NCI-H82 treated with DMSO at 0.1 percent for 48 hours (cell line): ENCODE data around the gene RHBDL1.

Experiments
- DNase-seq: peaks from one replicate; lab custom pipeline; 2025; ENCODE audit not compliant: unreplicated experiment; lab: John Stamatoyannopoulos, UW

Gene RHBDL1

DNA sequence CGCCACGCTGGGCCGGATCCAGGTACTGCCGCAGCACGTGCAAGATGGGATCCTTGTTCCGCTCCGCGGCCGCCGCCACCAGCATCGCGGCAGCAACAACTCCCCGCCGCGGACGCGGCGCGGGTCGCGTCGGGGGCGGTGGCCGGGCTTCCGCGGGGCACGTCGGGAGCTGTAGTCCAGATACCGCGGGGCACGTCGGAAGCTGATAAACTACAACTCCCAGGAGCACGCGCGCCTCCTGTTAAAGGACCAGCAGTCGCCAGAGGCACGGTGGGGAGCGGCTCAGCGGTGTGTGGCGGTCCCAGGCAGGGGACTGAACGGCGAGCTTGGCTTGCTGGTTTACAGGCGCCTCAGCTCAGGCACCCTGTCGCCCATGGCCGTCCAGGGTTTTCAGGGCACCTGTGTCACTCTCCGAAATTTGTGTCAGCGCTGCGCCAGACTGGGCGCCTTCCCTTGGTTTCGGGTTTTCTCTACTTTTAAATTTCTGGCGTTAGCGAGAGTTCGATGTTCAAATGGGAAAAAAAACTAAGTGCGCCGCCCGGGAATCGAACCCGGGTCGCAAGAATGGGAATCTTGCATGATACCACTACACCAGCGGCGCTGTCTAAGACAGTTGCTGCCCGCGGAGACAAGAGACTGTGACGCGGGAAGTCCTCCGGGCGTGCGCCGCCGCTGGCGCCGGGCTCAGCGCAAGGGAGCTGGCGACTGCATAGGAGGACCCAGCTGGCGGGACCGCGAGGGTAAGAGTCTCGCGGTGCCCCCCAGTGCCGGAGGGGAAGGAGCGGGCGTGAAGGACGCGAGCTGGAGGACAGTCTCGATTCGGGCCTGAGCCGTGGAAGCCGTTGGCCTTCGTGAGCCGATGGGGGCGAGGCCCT is 39.0 kb upstream of the RHBDL1 start, which contains the start of gene METTL26:
METTL26 (minus strand) TSS at position 100 of the 875 bp plus-strand sequence; CDS start at position 85, 15 bp downstream.
- peak; percentile 85 for DNase-seq

DNA sequence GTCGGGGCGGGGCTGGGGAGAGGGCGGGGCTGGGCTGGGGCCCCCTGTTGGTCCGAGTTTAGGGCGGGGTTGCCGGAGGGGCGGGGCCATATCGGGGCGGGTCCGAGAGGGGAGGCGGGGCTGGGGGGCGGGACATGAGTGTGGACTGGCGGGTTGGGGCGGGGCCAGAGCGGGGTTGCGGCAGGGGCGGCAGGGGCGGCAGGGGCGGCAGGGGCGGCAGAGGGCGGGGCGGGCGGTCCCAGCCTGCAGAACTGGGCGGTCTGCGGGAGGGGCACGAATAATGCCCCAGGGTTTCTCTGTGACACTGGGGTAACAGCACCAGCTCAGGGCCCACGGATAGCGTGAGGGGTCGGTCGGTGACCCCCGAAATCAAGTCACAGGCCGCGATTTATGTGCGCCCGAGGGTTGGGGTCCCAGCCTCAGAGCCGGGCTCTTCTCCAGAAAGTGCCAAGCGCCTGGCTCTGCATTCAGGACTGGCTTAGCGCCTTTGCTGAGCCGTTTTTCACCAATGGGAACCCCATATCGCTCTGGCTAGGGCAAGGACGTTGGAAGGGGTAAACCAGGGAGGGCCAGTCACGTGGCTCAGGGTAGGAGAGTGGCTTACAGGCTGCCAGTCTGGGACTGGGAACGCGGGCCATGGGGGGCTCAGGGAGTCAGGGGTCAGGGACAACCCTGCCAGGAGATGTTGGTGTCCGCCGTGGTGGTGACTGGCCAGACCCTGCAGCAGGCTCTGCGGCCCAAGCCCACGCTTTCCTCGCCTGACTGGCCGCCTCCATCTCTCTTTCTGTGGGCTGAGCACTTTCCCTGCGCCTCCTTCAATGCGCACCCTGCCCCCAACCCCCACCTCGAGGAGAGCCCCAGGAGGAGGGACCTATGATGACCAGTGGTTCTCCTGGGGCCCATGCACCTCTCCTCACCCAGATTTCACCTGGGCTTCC is 38.1 kb upstream of the RHBDL1 start:
- peak; percentile 74 for DNase-seq

- no peak for DNase-seq
Observed at GRCh38 chr16:638034-638543, 37.4 kb upstream of the RHBDL1 start.

DNA sequence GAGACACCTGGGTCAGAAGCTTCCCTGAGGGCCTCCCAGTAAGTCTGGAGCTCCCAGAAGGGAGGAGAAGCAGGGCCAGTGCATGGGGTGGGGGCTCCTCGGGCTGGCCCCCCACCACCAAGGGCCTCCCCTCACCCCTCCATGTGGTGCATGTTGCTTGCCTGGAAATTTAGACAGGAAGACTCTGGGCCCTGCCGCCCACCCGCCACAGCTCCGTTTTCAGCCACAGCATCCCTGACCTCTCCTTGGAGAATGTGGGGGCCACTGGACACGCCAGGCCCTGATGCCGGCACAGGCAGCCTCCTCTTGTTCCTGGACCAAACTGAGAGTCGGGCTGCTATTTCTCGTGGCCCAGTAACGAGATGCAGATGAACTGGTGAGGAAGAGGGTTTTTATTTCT is 36.6 kb upstream of the RHBDL1 start:
- no peak for DNase-seq

DNA sequence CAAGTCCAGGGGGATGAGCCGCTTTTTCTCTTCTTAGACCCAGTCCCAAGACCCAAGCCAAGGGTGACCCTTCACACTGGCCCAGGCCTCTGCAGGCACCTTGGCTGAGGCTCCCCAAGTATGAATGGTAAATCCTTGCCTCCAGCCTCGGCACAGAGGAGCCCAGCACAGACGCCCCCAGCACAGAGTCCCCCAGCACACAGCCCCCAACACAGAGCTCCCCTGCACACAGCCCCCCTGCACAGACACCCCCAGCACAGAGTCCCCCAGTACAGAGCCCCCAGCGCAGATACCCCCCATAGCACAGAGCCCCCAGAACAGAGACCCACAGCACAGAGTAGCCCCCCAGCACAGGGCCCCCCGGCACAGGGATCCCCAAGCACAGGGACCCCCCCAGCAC is 34.9 kb upstream of the RHBDL1 start:
- DNase-seq, result no peak

- peak; percentile 7 for DNase-seq
Observed at GRCh38 chr16:641326-642188, 33.9 kb upstream of the RHBDL1 start, which contains the start of gene MCRIP2. MCRIP2 (plus strand) TSS chr16:641828; CDS start chr16:641992, 164 bp downstream.

DNA sequence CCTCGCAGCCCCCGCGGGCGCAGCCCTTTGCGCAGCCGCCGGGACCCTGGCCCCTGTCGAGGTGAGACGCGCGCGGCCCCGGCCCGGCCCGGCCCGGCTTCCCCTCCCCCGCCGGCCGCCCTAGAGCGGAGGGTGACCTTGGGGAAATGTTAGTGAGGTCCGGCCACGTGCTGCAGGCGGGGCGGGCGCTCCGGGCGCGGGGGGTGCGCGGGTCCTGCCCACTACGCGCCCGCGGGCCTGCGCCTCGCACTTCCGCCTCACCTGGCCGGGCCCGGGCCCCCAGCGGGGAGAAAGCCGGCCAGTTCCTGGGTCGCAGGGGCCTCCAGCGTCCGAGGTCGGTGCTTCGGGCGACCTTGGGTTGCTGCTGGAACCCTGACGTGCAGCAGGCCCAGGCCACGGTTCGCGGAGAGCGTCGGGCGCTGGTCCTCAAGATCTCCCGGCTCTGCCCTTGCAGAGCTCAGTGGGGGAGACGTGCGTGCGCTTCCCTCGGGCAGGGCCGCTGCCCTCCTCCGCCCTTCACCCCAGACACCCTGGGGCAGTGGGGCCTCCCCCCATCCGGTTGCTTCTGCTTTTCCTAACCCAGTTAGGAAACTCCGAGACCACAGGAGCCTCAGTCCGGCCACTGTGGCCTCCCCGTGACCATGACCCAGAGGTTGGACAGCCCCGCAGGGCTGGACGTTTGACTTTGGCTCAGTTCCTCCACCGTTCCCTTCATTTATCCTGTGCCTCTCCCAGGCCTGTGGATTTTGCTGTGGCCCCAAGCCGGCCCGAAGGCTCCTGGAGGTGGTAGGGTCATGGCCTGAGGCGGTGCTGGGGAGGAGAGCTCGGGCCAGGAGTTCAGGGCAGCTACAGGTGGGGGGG is 33.1 kb upstream of the RHBDL1 start:
- no peak for DNase-seq

- no peak for DNase-seq
Observed at GRCh38 chr16:643050-643368, 32.5 kb upstream of the RHBDL1 start.

DNA sequence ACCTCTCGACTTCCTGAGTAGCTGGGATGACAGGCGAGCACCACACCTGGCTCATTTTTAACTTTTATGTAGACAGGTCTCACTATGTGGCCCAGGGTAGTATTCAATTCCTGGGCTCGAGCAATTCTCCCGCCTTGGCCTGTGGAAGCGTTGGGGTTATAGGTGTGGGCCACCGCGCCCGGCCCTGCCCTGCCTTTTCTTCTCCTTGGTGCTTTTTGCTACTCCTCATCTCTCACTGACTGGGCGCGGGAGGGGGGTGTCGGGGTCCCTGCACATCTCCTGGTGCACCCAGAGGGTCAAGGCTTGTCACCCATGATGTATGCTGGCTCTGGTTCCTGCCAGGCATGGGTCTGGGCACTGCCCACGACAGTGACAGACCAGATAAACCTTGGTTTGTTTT is 30.9 kb upstream of the RHBDL1 start:
- DNase-seq, result no peak

DNA sequence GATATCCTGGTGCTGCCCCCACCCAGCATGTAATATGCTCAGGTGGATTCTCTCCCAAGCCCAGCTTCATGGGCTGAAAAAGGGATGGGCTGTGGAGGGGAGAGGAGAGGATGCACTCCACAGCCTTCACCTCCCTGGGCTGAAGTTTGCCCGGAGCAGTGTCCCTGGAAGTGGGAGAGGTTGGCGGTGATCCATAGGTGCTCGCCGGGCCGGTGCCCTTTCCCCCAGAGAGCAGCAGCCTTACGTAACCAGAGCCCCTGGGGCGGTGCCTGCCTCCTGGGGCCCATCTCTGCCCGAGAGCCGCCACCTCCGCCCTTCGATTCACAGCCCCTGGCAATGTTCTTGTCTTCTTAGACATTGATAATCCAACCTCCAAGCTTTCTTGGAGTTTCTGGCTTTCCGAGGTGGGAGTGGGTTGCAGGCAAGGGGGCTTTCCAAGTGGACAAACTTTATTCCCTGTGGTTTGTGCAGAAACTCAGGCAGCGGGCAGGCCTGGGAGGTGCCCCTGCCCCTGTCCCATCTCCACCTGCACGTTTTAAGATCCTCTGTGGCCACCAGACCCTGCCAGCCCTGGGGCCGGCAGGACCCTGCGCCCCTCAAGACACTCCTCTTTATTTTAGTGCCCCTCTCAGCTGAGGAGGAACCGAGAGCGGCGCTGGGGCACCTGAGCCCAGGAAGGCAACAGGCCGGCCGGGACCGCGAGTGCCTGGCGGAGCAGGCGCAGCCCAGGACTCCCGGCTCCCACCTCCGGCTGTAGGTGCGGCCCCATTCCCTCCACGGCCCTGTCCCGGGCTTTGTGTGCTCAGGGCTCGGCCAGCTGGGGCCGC is 29.4 kb upstream of the RHBDL1 start:
- no peak for DNase-seq

DNA sequence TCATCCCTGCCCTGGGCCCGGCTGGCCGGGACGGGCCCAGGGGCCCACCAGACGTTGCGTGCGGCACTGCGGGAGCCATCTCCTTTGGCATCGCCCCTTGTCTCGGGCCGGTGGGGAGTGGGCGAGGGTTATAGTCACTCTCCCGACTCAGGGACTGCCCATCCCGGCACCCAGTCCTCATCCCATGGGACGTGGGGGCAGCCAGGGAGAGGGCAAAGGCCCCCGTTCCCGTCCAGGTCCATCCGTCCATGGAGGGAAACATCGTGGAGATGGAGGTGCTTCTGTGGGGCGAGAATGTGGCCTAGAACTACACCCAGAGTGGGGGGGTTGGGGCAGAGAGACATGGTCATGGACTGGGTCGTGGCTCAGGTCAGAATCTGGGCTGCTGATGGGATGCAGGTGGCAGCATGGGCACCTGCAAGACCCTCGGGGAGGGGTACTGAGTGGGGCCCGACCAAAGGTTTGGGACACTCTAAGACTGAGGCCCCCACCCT is 28.7 kb upstream of the RHBDL1 start:
- no peak for DNase-seq

GRCh38 chr16:647173-647902 is 28.1 kb upstream of the RHBDL1 start:
- DNase-seq, result no peak

GRCh38 chr16:648071-648780 is 27.2 kb upstream of the RHBDL1 start:
- peak; percentile 14 for DNase-seq

GRCh38 chr16:648781-649589 is 26.5 kb upstream of the RHBDL1 start, which contains the start of gene WDR90:
WDR90 (plus strand) TSS chr16:649365; CDS start chr16:649417, 52 bp downstream.
- peak; percentile 56 for DNase-seq

DNA sequence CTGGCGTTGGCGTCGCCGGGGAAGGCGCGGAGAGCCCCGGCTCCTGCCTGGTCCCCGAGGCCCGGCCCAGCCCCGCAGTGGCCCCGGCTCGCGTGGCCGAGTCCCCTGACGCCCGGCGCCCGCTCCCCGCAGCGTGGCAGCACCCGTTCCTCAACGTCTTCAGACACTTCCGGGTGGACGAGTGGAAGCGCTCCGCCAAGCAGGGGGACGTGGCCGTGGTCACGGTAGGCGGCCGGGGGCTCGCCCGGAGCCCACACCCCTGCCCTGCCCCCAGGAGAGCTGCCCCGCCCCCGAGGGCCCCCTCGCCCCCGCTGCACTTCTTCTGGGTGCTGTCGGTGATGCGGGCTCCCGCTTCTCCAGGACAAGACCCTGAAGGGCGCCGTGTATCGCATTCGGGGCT is 25.8 kb upstream of the RHBDL1 start:
- DNase-seq, result no peak

DNA sequence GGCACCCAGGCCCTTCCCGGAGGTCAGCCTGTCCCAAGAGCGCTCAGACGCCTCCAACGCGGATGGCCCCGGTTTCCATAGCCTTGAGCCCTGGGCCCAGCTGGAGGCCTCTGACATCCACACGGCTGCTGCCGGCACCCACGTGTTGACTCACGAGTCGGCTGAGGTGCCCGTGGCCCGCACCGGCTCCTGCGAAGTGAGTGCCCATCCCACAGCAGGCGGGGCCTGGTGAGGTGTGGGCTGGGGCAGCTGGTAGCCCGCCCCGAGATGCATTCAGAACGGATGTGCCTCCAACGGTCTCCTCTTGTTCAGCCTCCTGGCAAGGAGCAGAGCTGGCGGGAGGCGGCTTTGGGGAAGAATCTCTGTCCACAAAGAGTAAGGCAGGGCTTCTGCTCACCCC is 23.6 kb upstream of the RHBDL1 start:
- no peak for DNase-seq
